Activated T-cell treated with anti-CD3 and anti-CD28 coated beads for 24 hours (primary cell): ENCODE results near the gene ITIH5.

Experiments used
- DNase-seq: peaks from one replicate; pipeline ENCODE4 v3.0.0-alpha.2; 2020; ENCODE audit warnings: low read depth

Gene ITIH5

GRCh38 chr10:7583626-7584025, 83.1 kb downstream of the ITIH5 start:
- no peak for DNase-seq

- DNase-seq, result no peak
These were observed 86.2 kb downstream of the ITIH5 start for GRCh38 chr10:7580520-7580919.

- no peak for DNase-seq
These were observed 87.1 kb downstream of the ITIH5 start for GRCh38 chr10:7579681-7580080.

- no peak for DNase-seq
These were observed 89.2 kb downstream of the ITIH5 start for GRCh38 chr10:7577579-7577978.

GRCh38 chr10:7577176-7577575, 89.6 kb downstream of the ITIH5 start:
- no peak for DNase-seq

- no peak for DNase-seq
These were observed 90.4 kb downstream of the ITIH5 start for GRCh38 chr10:7576340-7576739.

GRCh38 chr10:7572391-7572790, 94.4 kb downstream of the ITIH5 start:
- no peak for DNase-seq

GRCh38 chr10:7571981-7572380, 94.8 kb downstream of the ITIH5 start:
- no peak for DNase-seq

GRCh38 chr10:7567911-7568620, 98.7 kb downstream of the ITIH5 start:
- DNase-seq, result no peak

- DNase-seq, result no peak
These were observed 99.9 kb downstream of the ITIH5 start for GRCh38 chr10:7566891-7567290.

- DNase-seq, result no peak
These were observed 100.9 kb downstream of the ITIH5 start for GRCh38 chr10:7565871-7566270.

GRCh38 chr10:7563770-7564169, 103.0 kb downstream of the ITIH5 start:
- no peak for DNase-seq

GRCh38 chr10:7563368-7563767, 103.4 kb downstream of the ITIH5 start:
- no peak for DNase-seq

- no peak for DNase-seq
These were observed 104.8 kb downstream of the ITIH5 start for GRCh38 chr10:7561985-7562384.

GRCh38 chr10:7561216-7561893, 105.4 kb downstream of the ITIH5 start:
- no peak for DNase-seq

GRCh38 chr10:7560519-7560918, 106.2 kb downstream of the ITIH5 start:
- DNase-seq, result no peak

GRCh38 chr10:7559386-7559785, 107.4 kb downstream of the ITIH5 start:
- no peak for DNase-seq

GRCh38 chr10:7558036-7558435, 108.7 kb downstream of the ITIH5 start:
- no peak for DNase-seq

GRCh38 chr10:7553531-7553930, 113.2 kb downstream of the ITIH5 start:
- DNase-seq, result no peak

- no peak for DNase-seq
These were observed 114.6 kb downstream of the ITIH5 start for GRCh38 chr10:7551950-7552716.

GRCh38 chr10:7551289-7551688, 115.5 kb downstream of the ITIH5 start:
- DNase-seq, result no peak

- DNase-seq, result no peak
These were observed 116.8 kb downstream of the ITIH5 start for GRCh38 chr10:7550013-7550412.

GRCh38 chr10:7547829-7548228, 118.9 kb downstream of the ITIH5 start:
- no peak for DNase-seq
